CD1c-positive myeloid dendritic cell (primary cell): Measurements from ENCODE around the gene TRAF1.

Source experiments
- DNase-seq: peaks from one replicate; pipeline ENCODE4 v3.0.0-alpha.2; 2016; ENCODE audit errors: extremely low spot score

The TRAF1 gene

DNA sequence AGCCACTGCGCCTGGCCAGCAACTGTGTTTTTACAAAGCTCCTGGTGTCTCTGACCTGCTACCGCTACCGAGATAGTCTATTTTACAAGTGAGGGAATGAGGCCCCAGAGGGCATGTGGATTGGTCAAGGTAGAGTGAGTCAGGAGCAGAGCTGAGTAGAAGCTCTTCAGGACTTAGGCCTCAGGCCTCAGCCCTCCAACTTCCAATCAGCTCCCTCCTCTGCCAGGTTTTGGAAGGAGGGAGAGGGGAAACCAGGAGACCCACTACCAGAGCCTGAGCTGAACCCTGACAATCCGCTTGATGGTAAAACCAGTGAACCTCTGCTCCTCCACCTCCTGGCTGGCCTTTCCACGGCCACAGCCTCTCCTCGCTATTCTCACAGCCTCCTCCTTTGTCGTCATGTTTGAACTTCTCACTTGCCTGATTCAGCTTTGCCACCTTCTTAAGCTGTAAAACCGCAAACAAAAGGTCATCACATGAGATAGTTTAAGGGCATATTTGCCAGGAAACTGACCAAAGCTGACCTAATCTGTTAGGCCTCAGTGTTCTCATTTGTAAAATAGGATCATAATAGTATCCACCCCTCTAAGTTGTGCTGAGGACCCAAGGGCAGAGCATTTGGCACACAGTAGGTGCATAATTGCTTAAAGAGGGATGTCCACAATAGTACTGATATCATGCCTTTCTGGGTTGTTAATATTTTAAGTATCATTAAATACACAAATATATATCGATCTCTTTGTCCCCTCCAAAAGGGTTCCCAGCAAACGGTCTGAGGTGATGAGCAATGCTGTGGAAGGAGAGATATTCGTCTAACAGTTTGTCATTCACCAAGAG, 1.7 kb downstream of the TRAF1 start:
- peak; percentile 26 for DNase-seq

DNA sequence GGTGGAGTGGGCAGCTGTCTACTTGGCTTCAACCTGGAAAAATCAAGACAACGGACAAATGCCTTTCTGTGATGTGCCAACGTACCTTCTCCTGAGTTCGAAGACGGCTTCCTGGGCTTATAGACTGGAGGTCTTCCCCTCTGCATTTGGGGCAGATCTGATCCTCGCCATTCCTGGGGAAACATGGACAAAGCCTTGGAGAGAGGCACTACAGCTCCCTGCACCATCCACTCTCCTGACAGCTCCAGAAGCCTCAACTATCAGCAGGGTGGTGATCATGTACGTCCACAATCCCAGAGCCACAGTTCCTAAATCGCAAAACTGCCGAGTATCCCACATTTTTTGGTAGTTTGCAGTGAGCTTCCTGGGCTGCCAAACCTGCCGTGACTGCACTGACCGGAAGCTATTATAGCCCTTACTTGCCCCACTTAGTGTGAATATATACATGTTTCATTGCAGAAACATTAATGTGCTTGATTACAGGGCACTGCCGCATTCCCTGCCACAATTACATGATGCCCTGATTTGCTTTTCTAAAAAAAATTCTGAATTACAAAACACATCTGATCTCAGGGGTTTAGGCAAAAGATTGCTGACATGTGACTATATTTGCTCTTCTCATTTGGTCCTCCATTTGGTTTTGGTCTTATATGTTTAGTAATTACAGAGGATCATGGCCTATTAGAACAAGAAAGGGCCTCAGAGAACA, 2.8 kb downstream of the TRAF1 start:
- DNase-seq, result no peak

DNA sequence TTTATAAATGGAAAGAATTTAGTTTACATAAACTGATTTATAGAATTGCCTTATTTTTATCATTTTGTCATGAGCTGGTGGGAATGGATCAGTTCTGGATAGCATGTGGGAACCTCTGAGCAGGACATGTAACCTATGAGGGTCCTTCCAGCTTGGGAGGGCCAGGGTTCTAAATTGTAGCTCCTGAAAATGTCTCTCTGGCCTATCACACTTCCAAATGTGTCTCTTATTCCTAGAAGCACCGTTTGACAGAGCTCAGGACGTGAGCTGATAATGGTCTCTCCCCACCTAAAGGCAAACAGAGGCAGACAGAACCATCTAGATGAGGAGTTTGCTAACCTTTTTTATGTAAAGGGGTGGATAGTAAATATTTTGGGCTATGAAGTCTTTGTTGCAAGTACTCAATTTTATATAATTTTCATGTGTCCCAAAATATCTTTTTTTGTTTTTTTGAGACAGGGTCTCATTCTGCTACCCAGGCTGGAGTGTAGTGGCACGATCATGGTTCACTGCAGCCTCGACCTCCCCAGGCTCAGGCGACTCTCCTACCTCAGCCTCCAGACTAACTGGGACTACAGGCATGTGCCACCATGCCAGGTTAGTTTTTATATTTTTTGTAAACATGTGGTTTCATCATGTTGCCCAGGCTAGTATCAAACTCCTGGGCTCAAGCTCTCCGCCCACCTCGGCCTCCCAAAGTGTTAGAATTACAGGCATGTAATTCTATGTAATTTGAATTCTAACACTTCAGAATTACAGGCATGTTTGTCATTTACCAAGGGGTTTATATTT, 4.0 kb downstream of the TRAF1 start:
- DNase-seq, result no peak

DNA sequence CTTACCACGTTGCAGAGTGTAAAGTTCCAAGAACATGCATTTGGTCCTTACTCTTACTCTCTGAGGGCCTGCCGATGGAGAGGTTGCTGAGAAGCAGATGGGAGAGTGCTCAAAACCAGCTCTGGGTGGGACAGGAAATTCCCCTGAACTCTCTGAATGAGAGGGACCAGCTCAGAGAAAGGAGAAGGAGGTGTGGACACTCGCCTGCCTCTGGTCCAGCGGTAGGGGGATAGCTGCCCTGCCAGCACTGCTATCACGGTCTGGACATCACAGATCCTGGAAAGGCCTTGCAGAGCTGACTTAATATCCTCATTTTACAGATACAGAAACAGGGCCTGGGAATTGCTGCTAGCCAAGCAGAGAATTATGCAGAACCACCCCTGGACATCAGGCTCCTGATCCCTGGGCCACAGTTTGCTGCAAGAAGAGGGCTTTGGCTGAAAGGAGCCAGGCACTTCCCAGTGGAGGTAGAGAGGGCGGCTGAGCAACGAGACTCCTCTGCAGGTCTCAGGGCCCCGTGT, 4.9 kb downstream of the TRAF1 start:
- DNase-seq, result no peak

DNA sequence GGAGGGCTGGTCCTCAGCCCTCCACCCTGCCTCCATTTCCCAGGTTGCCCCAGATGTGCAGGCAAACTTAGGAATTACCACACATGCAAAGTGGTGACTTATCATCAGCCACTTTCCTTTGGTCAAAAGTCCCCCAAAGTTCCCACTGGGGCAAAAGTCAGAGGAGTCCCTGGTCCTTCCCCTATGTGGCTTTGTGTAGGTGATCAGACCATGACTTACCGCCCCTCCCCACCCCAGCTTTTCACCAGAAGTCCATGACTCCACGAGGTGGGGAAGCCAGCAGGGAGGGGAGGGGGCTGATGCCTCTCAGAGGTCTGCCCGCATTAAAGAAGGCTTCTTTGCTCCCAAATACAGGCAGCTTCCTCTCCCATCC, 5.8 kb downstream of the TRAF1 start:
- peak; percentile 56 for DNase-seq

DNA sequence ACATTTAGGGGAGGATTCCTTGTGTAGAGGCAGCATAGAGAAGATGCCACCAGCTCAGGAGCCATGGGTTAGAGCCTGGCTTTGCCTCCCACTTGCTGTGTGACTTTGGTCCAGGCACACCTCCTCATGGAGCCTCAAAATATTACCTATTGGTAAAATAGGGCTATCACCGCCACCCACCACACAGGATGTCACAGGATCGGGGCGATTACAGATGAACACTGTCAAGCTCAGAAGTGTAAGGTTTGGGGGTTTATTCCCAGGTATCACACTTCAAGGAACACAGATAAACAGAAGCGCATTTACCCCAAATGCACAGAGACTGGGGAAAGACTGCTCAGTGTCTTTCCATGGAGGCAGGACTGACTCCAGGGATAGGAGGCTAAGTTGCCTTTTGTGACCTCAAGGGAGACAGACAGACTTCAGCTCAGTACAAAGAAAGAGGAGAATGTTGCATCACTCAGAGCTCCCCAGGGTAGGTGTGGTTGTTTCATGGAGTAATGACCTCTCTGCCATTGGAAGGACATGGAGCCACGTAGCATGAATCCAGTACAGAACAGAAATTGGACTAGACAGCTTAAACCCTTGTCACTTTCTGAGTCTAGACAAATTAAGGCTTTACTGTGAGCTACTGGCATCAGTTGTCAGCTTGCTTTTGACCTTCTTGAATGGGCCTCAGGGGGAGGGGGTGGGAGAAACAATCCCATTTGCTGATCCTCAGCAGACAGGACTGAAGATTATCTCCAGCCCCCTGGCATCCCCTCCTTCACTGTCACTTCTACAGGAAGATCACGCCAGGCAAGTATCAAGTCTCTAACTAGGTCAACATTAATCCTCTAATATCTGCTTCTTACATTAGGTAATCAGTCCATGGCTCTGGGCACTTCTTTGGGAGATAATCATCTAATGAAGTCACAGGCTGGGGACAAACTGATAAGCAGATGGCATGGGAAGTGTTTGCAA, 6.5 kb downstream of the TRAF1 start:
- DNase-seq, result no peak

DNA sequence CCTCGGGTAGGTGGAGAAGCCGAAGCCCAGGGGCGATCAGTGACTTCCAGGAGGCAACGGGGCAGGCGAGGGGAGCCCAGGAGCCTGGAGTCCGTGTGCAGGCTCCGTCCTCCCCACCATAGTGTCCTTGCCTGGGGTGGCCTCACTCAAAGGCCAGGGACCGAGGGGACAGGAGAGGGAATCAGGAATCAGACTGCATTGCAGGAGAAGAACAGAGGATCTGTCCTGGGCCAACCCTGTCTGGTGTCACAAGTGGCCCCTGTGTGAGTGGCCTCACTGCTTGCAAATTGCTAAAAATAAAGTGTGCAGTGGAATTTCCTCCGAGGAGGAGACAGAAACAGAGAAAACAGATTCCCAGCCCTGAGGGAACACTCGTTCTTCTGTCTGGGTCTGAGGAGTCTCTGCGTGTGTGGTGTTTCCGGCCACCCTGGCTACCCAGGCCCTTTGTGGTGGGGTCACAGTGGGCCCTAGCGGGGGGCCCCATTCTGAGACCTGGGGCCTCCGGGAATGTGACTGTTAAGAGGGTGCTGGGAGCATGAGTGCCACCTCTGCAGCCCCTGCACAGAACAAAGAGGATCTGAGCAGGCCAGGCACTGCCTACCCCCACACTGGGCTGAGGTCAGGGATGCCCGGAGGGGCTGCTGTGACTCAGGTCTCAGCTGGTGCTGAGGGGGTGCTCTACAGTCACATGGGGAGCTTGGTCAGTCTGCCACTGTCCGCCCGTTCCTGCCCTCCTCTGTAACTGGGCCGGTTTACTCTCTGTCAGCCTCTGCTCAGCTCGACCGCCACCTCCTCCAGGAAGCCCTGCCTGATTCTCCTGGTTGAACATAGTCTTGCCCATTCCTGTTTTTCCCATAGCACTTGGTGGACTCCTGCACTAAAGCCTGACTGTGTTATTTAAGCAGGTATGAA, 7.4 kb downstream of the TRAF1 start:
- peak; percentile 32 for DNase-seq

DNA sequence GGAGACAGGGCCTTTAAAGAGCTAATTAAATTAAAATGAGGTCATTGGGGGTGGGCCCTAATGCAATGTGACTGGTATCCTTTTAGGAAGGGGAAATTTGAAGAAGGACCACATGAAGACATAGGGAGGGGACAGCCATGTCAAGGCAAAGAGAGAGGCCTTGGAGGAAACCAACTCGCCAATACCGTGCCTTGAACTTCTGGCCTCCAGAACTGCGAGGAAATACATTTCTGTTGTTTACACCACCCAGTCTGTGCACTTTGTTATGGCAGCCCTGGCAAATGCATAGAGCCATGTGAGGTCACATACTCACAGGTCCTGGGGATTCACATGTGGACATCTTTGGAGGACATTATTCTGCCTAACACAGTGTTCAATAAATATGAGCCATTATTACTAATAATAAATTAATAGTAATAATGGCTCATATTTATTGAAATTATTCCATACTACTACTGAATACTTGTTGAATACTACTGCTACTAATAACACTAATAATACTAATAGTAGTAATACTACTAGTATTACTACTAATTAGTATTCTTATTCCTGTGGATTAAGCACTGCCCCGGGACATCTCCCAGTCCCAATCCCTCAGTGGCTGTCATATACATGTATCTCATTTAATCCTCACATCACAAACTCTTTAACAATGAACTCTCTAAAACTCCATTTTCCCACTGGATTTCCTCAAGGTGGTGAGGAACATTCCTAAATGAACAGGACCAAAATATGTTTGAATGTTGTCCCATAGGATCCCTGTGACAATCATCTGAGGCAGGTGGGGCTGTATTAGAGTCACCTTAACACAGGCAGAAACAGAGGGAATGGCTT, 8.4 kb downstream of the TRAF1 start:
- DNase-seq, result no peak

DNA sequence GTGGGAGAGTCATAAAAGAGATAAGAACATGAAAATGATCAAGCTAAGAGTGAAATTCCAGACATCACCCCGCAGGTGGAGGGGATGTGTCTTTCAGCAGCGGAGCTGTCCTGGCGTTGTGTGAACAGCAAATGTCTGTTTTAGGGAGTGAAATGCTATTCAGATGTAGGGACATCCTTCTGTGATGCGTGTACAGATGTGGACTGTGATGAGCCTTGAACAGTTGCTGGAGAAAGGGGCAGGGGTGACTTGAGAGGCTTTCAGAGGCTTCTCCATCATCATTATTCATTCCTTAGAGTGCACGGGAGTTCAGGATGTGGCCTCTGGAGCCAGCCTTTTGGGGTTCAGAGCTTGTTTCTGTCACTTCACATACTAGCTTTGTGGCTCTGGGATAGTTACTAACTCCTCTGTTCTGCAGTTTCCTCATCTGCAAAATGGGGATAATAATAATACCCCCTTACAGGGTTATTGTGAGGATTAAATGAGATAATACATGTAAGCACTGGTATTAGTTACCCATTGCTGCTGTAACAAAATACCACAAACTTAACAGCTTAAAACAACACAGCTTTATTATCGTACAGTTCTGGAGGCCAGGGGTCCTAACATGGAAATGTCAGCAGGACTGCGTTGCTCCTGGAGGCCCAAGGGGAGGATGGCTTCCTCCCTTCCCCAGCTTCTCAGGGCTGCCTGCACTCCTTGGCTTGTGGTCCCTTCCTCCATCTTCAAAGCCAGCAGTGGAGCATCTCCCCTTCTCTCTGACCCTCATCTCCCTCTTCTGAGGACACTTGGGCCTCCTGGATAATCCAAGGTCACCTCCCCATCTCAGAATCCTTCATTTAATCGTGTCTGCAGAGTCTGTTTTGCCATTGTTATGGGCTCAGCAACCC, 9.4 kb downstream of the TRAF1 start:
- no peak for DNase-seq

DNA sequence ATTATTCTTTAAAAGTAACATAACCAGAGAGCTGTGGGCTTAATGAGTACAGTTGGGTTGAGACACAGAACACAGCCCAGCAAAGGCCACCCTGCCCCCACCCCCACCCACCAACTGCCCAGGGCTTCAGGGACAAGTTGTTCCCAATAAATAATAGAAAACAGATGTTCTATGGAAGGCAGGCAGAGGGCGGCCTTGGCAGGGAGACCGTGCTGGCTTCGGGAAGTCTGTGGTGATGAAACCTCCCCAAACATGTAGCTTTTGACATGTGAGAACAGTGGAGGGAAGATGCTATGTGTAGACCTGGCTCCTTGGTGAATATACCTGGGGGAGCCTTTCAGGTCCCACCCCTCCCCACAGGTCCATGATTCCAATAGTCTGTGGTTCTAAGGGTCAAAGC, 10.0 kb downstream of the TRAF1 start:
- DNase-seq, result no peak

DNA sequence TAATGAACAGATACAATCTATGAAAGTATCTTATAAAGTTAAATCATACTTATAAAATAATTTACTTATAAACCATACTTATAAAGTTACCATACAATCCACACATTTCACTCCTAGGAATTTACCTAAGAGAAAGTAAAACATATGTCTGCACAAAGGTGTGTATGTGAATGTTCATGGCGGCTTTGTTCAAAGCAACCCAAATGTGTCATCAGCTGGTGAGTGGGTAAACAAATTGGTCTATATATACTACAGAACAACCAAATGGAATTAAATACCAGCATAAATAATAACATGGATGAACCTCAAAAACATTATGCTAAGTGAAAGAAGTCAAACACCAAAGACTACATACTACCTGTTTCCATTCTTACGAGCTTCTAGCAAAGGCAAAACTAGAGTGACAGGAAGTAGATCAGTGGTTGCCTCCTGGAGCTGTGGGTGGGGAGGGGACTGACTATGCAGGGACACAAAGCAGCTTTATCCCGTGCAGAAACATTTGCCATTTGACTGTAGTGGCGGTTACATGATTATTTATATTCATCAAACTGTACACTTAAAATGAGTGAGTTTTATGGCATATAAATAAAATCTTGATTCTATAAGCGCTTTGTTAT, 10.6 kb downstream of the TRAF1 start:
- DNase-seq, result peak; percentile 38

DNA sequence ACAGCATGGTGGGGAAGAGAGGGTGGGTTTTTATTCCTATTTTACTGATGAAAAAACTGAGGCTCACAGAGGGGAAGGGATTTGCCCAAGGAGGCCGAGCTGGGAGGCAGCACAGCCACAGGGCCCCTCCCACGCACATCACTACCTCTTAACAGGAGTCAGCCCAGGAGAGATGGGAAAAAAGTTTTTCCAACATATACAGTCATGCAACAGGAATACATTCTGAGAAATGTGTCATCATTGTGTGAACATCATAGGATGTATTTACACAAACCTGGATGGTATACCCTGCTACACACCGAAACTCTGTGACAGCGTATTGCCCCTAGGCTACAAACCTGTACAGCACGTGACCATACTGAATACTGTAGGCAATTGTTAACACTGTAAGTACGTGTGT, 11.6 kb downstream of the TRAF1 start:
- DNase-seq, result no peak

DNA sequence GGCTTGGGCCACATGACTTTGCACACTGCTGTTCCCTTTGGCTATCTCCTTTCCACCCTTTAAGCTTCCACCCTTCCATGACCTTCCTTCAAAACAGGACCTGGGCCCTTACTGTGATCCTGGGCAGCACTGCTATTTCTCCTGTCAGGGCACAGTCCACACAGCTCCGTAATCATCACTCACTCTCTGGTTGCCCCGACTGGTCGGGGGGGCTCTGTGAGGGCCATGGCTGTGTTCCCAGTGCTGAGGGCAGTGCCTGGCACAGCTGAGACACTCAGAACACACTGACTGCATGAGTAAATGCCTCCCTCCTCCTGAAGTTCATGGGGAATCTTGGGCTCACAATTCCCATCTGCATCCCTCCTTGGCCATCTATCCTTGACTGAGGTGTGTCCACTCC, 12.2 kb downstream of the TRAF1 start:
- DNase-seq, result no peak

DNA sequence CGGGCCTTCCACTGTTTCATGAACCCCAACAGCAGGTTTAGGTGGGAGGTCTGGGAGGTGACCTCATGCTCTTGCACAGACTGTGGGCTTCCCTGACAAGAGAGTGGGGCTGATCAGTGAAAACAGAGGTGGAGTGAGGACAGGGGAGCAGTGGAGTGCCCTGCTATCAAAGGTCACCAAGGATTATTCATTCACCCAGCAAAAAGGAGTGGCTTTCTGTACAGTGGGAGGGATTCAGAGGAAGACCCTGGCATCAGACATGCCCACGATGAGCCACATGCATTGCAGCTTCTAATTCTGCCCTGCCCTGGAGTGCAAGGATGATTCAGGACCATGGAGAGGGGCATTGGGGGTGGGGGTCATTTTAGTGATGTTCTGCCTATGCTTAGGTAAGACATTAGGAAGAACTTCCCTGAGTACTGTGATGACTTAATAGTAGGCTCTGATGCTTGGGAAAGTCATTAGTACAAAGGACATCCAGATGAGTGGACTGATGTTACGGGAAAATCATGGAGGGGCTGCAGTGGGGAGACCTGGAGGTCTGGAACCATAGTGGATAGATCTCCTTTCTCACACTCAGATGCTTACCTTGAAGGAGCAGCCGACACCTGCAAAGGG, 12.8 kb downstream of the TRAF1 start:
- no peak for DNase-seq

DNA sequence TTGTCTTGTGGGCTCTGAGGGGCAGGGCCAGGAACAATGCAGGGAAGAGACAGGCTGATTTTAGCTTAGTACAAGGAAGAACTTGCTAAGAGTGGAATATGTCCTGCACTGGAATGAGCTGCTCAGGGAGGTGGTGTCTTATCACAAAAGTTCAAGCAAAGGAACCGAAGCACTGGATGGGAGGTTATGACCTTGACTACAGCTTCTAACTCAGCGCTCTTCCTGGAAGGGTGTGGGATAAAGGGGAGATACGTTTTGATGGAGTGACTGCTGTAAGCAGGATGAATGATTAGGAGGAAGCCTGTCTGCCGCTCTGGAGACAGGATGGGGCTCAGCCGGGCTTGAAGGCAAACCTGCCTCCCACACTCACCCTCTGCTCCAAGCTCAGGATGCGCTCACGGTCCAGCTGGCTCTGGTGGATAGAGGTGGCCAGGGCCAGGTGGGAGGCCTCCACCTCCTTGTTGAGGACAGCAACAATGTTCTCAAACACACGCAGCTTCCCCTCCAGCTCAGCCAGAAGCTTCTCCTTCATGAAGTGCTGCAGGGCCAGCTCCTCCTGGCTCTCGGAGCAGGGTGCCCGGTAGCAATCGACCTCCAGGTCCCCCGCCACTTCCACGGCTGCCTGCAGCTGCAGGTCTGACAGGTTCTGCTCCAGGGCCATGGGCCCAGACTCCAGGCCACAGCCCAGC, 13.5 kb downstream of the TRAF1 start:
- no peak for DNase-seq

DNA sequence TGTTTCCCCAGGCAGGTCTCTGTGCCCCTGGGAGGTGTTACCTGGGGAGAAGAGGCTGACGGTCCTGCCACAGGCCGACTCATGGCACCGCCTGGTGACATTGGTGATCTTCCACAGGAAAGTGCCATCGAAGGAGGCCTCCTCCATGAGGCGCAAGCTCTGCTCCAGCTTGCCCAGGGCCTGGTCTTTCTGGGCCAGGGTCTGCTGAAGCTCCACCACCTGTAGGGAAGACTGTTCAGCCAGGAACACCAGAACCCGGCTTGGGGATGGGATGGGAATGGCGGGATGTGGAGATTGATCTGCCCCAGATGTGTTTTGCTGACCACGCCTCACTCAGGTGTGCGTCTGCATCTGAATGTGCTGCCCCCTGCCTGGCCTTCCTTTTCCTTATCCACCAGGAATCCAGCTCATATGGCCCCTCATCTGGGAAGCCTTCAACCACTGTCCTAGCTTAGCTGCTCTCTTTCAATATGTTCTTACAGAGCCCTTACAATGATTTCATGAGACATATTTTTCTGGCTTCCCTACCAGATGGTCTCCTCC, 15.2 kb downstream of the TRAF1 start:
- no peak for DNase-seq
